GM12878 (cell line): ENCODE measurements around the gene TOGARAM1. TPM values are rescaled to one million over a fixed set of nuclear protein-coding genes. Genes with fewer than 3 reads are reported as not detected.

Source experiments
- ASH2L ChIP-seq: fragments of 300-600, 200-600 bp; sonication (generic); IDR thresholded peaks from 2 replicates; pipeline ENCODE4 v1.6.1; 2017; ENCODE audit warnings: low read depth, mild to moderate bottlenecking, borderline replicate concordance
- CHD4 ChIP-seq: fragments of 200-600 bp; sonication (generic); IDR thresholded peaks from 2 replicates; pipeline ENCODE4 v1.6.1; 2016; ENCODE audit warnings: mild to moderate bottlenecking
- EED ChIP-seq: sonication (generic); IDR thresholded peaks from 2 replicates; pipeline ENCODE4 v1.6.1; 2016; ENCODE audit warnings: antibody characterized with exemption, low read depth
- EGR1 ChIP-seq, 2 experiments: IDR thresholded peaks; 1 replicate in 1 of 2; 2 replicates in 1 of 2; pipeline ENCODE4 v1.6.1; 2011 to 2012; ENCODE audit warnings: low read depth in 2 of 2, low read length in 2 of 2, borderline replicate concordance in 1 of 2, mild to moderate bottlenecking in 1 of 2, moderate library complexity in 1 of 2
- HCFC1 ChIP-seq: fragments of 150-350 bp; IDR thresholded peaks from 2 replicates; pipeline ENCODE4 v1.6.1; 2014; ENCODE audit warnings: low read length
- KAT2A ChIP-seq: conservative IDR thresholded peaks from 2 replicates; pipeline ENCODE4 v1.6.1; 2011; ENCODE audit warnings: low read depth, low read length; ENCODE audit not compliant: control insufficient read depth
- MYB ChIP-seq: fragments of 150-350 bp; IDR thresholded peaks from 2 replicates; pipeline ENCODE4 v1.6.1; 2014; ENCODE audit warnings: mild to moderate bottlenecking, low read depth, low read length, borderline replicate concordance
- NFYA ChIP-seq: IDR thresholded peaks from 2 replicates; pipeline ENCODE4 v1.6.1; 2011; ENCODE audit warnings: low read depth, mild to moderate bottlenecking, low read length, improper control_type of control experiment, borderline replicate concordance
- NRF1 ChIP-seq: conservative IDR thresholded peaks from 2 replicates; pipeline ENCODE4 v1.6.1; 2011; ENCODE audit warnings: mild to moderate bottlenecking, low read depth, low read length, improper control_type of control experiment
- POLR2AphosphoS2 ChIP-seq: IDR thresholded peaks from 2 replicates; pipeline ENCODE4 v1.6.1; 2011; ENCODE audit warnings: low read depth, mild to moderate bottlenecking, low read length, improper control_type of control experiment, moderate library complexity
- RFX5 ChIP-seq: IDR thresholded peaks from 2 replicates; pipeline ENCODE4 v1.6.1; 2011; ENCODE audit warnings: low read depth, low read length, improper control_type of control experiment
- SIN3A ChIP-seq: IDR thresholded peaks from 2 replicates; pipeline ENCODE4 v1.6.1; 2012; ENCODE audit warnings: low read depth, low read length, improper control_type of control experiment
- SRF ChIP-seq, 2 experiments: IDR thresholded peaks; 2 replicates each; pipeline ENCODE4 v1.6.1; 2011; ENCODE audit warnings: low read depth in 2 of 2, low read length in 2 of 2, mild to moderate bottlenecking in 1 of 2, moderate library complexity in 1 of 2
- TARDBP ChIP-seq: IDR thresholded peaks from 2 replicates; pipeline ENCODE4 v1.6.1; 2016; ENCODE audit warnings: borderline replicate concordance
- ZBTB4 ChIP-seq: fragments of 450-650 bp; formaldehyde crosslinking; IDR thresholded peaks from 2 replicates; pipeline ENCODE4 v1.4.0; 2022; ENCODE audit warnings: mild to moderate bottlenecking, moderate library complexity
- polyA plus RNA-seq, 11 experiments: library from polyadenylated mRNA; depleted of rRNA in 4 of 11; unstranded in 6 of 11; stranded (reverse) in 5 of 11; fragments of >200 nt; fragmentation: Nextera tagmentation in 4 of 11; fragmentation: Illumina TruSeq in 1 of 11; extraction: Ambion mirVana in 4 of 11; extraction: Trizol in 1 of 11; gene quantifications; 1 replicate in 1 of 11; 2 replicates in 10 of 11; pipeline versions ENCODE4 v1.2.1 to v1.2.3, GENCODE V29; 2011 to 2016; ENCODE audit warnings: inconsistent platforms in 2 of 11, missing spikeins in 2 of 11, low read depth in 1 of 11
- total RNA-seq, 4 experiments: library from RNA; depleted of rRNA in 3 of 4; stranded (reverse); fragments of >200 nt in 3 of 4; fragmentation: Illumina TruSeq in 1 of 4; extraction: Trizol in 1 of 4; gene quantifications; 2 replicates each; pipeline versions ENCODE4 v1.2.1 to v1.2.3, GENCODE V29; 2013 to 2021
- TF ChIP-seq, protein P1 (sequence below): IDR thresholded peaks from 2 replicates; pipeline ENCODE4 v1.6.1; 2012; ENCODE audit warnings: low read depth, low read length, improper control_type of control experiment
- TF ChIP-seq, protein P2 (sequence below): IDR thresholded peaks from 2 replicates; pipeline ENCODE4 v1.6.1; 2011; ENCODE audit warnings: borderline replicate concordance, low read depth, mild to moderate bottlenecking, moderate library complexity, low read length; ENCODE audit not compliant: insufficient read depth, poor library complexity, severe bottlenecking
- TF ChIP-seq, protein P3 (sequence below): IDR thresholded peaks from 2 replicates; pipeline ENCODE4 v1.6.1; 2012; ENCODE audit warnings: low read depth, low read length, improper control_type of control experiment
- TF ChIP-seq, protein P4 (sequence below): fragments of 150-350 bp; IDR thresholded peaks from 2 replicates; pipeline ENCODE4 v1.6.1; 2016; ENCODE audit warnings: low read depth, low read length

The TOGARAM1 gene
- total and polyA plus RNA-seq, 10 of the 15 experiments (the other 5 are each of a cell fraction or from before 2014, with no cell fraction given), result 2.1 to 14.4 (median 7.2) TPM

DNA sequence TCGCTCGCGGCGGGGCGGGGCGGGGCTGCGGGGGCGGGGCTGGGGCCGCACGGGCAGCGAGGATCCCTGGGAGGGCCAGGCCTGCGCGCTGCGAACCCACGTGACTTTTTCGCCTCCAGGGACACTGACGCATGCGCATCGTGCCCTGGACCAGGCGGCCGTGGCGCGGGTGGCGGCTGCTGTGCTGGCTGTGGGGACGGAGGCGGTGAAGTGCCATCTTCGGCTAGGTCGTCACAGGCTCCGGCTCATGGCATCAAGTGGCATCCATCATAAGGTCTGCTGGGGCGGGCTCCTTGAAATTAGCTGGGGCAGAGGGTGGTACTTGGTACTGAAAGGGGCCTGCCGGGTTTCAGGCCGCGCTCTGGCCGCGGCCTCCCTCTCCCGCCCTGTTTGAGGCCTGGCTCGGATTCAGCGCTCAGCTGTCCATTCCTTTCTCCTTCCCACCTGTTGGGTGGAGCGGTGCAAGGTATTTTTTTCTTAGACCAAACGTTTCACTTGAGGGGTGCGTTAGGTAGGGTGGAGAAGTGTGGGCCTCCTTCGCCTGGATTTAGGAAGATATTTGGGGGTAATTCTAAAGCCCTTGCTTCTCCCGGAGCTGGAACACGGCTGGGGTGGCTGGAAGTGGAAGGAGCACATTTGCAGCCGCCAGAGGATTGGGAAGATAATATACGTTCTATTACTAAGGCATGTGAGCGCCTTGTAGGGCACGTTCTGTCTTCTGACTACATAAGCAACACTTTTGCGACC, 122.2 kb downstream of the TOGARAM1 start, which contains the start of gene PRPF39 (continued):
- TF ChIP-seq ZBTB4 (CRISPR knock-in tag), result no peak
- no peak for TF ChIP-seq RFX5
- no peak for TF ChIP-seq KAT2A
- TF ChIP-seq POLR2AphosphoS2, result peak; percentile 86; the same call in 1 of the 2 replicates
- TF ChIP-seq EGR1 (IDR thresholded peaks at IDR 0.05; ENCODE audit: borderline replicate concordance in 1 of 2, low read depth in 2 of 2, low read length in 2 of 2), result peak in 1 of 2 experiments; percentile 80; a peak in 2 of 3 replicates
- TF ChIP-seq, protein P1, sequence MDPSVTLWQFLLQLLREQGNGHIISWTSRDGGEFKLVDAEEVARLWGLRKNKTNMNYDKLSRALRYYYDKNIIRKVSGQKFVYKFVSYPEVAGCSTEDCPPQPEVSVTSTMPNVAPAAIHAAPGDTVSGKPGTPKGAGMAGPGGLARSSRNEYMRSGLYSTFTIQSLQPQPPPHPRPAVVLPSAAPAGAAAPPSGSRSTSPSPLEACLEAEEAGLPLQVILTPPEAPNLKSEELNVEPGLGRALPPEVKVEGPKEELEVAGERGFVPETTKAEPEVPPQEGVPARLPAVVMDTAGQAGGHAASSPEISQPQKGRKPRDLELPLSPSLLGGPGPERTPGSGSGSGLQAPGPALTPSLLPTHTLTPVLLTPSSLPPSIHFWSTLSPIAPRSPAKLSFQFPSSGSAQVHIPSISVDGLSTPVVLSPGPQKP, result no peak
- TF ChIP-seq, protein P2, sequence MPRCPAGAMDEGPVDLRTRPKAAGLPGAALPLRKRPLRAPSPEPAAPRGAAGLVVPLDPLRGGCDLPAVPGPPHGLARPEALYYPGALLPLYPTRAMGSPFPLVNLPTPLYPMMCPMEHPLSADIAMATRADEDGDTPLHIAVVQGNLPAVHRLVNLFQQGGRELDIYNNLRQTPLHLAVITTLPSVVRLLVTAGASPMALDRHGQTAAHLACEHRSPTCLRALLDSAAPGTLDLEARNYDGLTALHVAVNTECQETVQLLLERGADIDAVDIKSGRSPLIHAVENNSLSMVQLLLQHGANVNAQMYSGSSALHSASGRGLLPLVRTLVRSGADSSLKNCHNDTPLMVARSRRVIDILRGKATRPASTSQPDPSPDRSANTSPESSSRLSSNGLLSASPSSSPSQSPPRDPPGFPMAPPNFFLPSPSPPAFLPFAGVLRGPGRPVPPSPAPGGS, result no peak
- TF ChIP-seq SRF (IDR thresholded peaks at IDR 0.05; ENCODE audit: low read depth in 2 of 2, low read length in 2 of 2), result no peak
- TF ChIP-seq ASH2L, result no peak
- TF ChIP-seq HCFC1, result peak; percentile 35
- no peak for TF ChIP-seq MYB
- no peak for TF ChIP-seq CHD4
- TF ChIP-seq TARDBP, result no peak
- peak; percentile 92 for TF ChIP-seq NRF1
- no peak for TF ChIP-seq NFYA
- TF ChIP-seq, protein P3, sequence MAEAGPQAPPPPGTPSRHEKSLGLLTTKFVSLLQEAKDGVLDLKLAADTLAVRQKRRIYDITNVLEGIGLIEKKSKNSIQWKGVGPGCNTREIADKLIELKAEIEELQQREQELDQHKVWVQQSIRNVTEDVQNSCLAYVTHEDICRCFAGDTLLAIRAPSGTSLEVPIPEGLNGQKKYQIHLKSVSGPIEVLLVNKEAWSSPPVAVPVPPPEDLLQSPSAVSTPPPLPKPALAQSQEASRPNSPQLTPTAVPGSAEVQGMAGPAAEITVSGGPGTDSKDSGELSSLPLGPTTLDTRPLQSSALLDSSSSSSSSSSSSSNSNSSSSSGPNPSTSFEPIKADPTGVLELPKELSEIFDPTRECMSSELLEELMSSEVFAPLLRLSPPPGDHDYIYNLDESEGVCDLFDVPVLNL, result peak; percentile 63; the same call in 1 of the 2 replicates
- TF ChIP-seq EED, result 0 out of 2 replicates have a peak, but pooled peaks have one; percentile 40
- TF ChIP-seq SIN3A, result peak; percentile 52; the same call in 1 of the 2 replicates
- TF ChIP-seq, protein P4, sequence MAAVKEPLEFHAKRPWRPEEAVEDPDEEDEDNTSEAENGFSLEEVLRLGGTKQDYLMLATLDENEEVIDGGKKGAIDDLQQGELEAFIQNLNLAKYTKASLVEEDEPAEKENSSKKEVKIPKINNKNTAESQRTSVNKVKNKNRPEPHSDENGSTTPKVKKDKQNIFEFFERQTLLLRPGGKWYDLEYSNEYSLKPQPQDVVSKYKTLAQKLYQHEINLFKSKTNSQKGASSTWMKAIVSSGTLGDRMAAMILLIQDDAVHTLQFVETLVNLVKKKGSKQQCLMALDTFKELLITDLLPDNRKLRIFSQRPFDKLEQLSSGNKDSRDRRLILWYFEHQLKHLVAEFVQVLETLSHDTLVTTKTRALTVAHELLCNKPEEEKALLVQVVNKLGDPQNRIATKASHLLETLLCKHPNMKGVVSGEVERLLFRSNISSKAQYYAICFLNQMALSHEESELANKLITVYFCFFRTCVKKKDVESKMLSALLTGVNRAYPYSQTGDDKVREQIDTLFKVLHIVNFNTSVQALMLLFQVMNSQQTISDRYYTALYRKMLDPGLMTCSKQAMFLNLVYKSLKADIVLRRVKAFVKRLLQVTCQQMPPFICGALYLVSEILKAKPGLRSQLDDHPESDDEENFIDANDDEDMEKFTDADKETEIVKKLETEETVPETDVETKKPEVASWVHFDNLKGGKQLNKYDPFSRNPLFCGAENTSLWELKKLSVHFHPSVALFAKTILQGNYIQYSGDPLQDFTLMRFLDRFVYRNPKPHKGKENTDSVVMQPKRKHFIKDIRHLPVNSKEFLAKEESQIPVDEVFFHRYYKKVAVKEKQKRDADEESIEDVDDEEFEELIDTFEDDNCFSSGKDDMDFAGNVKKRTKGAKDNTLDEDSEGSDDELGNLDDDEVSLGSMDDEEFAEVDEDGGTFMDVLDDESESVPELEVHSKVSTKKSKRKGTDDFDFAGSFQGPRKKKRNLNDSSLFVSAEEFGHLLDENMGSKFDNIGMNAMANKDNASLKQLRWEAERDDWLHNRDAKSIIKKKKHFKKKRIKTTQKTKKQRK, result no peak
